Measurements from ENCODE around the gene PON3.
A peak's percentile ranks its signal among the peaks of the same experiment; 100 is the strongest.
"Not testable (repeated sequence)": the region's sequence is repeated elsewhere in the genome, so short reads cannot be mapped to it uniquely, and the experiment has no call there.

The PON3 gene

DNA sequence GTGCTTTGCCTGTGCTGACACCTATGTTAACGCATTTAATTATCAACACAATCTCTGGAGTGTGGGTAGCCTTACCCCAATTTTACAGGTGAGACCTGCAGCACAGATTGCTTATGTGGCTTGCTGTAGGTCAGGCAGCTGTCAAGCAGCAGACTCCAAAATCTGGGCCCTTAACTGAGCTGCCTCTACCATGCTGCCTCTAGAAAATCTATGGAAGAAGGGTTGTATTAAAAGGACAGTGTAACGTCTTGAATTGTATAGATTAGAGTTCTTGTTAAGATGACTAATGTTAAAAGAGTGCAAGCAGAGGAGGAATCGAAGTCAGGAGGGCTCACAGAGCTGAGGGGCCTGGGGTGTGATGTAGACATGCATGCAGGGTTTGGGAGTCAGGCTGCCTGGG, 1.2 kb upstream of the PON3 start:
- no peak overlapping the region for H3K4me3 Mint-ChIP-seq
- DNase-seq, result no peak
- H3K9me3 Mint-ChIP-seq, result no peaks in the 10 kb centered on the region
- H3K27ac Mint-ChIP-seq, result no peak overlapping the region
- H3K36me3 Mint-ChIP-seq (ENCODE audit: low read depth), result no peaks in the 10 kb centered on the region
- H3K27me3 Mint-ChIP-seq, result peaks cover 33% of the 10 kb centered on the region
- no peak for ATAC-seq
- H3K4me1 Mint-ChIP-seq, result peaks cover 4% of the 10 kb centered on the region

DNA sequence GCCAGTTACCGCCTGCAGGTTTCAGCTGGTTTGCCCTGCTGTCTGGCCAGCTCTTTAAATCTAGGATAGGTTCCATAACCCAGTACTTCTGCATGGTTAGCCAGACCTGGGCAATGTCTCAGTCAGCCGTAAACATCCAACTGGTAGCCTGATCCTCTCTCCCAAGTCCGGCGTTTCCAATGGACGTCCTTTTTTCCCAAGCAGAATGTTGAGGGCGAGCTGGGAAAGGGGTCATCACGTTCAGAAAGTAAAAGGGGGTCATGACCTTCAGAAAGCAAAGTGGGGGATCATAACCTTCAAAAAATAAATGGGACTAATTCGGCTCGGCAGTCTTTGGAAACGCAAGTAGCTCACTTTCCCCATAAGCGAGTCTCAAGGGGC, 430 bp downstream of the PON3 start:
- no peak for ATAC-seq
- Mint-ChIP-seq H3K27me3 (peaks cover 33% of the 10 kb centered on the region), H3K4me1 (peaks cover 4% of the 10 kb centered on the region), H3K9me3 (no peaks in the 10 kb centered on the region), H3K27ac (no peak overlapping the region), H3K36me3 (ENCODE audit: low read depth) (no peaks in the 10 kb centered on the region), H3K4me3 (peak overlapping the region; percentile 62)
- no peak for DNase-seq

DNA sequence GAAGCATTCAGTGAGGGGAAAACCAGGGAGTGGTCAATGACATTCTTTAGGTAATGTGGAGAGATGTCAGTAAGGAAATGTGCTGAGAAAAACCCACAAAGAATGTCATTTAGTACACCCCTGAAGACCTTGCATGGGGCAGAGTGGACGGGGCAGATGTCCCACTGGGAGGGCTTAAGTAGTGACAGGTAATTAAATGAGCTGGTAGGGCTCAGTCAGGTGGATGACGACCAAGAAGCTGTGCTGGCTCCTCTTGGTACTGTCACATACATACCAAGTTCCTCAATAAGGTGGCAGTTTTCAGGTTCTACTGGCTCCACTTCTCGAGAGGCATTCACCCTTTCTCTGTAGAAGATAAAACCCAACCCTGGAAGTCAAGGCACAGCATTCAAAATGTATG, 1.8 kb downstream of the PON3 start:
- Mint-ChIP-seq H3K36me3 (ENCODE audit: low read depth) (no peaks in the 10 kb centered on the region), H3K9me3 (no peaks in the 10 kb centered on the region), H3K27ac (no peak overlapping the region), H3K4me1 (peaks cover 4% of the 10 kb centered on the region), H3K4me3 (no peak overlapping the region), H3K27me3 (peaks cover 31% of the 10 kb centered on the region)
- DNase-seq (no peak), ATAC-seq (no peak)

DNA sequence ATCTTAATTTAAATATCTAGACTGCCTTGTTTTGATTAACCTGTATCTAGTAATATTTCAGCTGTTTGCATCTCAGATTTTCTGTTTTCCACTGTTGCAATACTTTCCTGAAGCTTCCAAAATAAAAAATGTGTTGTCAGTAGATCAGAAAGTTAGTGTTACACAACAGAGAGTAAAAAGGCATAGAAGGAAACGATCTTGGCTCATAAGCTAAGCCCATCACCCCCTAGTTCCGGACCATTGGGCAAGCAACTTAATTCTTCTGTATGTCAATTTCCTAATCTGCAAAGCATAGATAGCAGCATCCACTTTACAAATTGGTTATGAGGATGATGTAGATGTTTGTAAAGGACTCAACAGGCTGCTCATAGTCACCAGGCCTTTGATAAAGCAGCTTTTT, 4.4 kb downstream of the PON3 start:
- H3K4me3 Mint-ChIP-seq, result no peak overlapping the region
- no peak for DNase-seq
- no peaks in the 10 kb centered on the region for H3K36me3 Mint-ChIP-seq (ENCODE audit: low read depth)
- peaks cover 4% of the 10 kb centered on the region for H3K4me1 Mint-ChIP-seq
- peaks cover 6% of the 10 kb centered on the region for H3K9me3 Mint-ChIP-seq
- peaks cover 24% of the 10 kb centered on the region for H3K27me3 Mint-ChIP-seq
- no peak for ATAC-seq
- H3K27ac Mint-ChIP-seq, result no peak overlapping the region

DNA sequence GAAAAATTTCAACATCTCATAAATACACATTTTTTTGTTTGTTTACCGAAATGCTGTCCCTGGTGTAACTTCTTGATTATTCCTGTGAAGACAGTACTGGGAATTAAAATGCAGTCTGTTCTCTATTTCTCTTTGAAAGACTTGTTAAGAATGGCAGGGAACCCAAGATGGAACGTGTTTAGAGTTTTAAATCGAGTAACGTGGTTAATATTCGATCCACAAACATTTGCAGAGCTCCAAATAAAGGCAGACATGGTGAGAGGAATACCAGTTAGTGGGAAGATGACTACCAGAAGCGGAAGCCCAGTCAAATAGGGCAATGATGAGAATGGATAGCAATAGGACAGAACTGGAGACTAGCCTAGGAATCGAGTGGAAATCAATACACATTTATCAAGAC, 6.7 kb downstream of the PON3 start:
- peaks cover 6% of the 10 kb centered on the region for H3K9me3 Mint-ChIP-seq
- H3K4me1 Mint-ChIP-seq, result no peaks in the 10 kb centered on the region
- H3K27me3 Mint-ChIP-seq, result peaks cover 16% of the 10 kb centered on the region
- ATAC-seq, result no peak
- DNase-seq, result no peak
- H3K27ac Mint-ChIP-seq, result no peak overlapping the region
- no peaks in the 10 kb centered on the region for H3K36me3 Mint-ChIP-seq (ENCODE audit: low read depth)
- no peak overlapping the region for H3K4me3 Mint-ChIP-seq

DNA sequence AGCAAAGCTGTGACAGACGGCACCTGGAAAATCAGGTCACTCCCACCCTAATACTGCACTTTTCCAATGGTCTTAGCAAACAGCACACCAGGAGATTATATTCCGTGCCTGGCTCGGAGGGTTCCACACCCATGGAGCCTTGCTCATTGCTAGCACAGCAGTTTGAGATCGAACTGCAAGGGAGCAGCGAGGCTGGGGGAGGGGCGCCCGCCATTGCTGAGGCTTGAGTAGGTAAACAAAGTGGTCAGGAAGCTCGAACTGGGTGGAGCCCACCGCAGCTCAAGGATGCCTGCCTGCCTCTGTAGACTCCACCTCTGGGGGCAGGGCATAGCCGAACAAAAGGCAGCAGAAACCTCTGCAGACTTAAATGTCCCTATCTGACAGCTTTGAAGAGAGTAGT, 16.7 kb downstream of the PON3 start:
- DNase-seq; H3K4me3 Mint-ChIP-seq; H3K27me3 Mint-ChIP-seq; H3K27ac Mint-ChIP-seq; ATAC-seq; H3K4me1 Mint-ChIP-seq; H3K36me3 Mint-ChIP-seq (ENCODE audit: low read depth): not testable (repeated sequence)
- peaks cover 14% of the 10 kb centered on the region for H3K9me3 Mint-ChIP-seq

DNA sequence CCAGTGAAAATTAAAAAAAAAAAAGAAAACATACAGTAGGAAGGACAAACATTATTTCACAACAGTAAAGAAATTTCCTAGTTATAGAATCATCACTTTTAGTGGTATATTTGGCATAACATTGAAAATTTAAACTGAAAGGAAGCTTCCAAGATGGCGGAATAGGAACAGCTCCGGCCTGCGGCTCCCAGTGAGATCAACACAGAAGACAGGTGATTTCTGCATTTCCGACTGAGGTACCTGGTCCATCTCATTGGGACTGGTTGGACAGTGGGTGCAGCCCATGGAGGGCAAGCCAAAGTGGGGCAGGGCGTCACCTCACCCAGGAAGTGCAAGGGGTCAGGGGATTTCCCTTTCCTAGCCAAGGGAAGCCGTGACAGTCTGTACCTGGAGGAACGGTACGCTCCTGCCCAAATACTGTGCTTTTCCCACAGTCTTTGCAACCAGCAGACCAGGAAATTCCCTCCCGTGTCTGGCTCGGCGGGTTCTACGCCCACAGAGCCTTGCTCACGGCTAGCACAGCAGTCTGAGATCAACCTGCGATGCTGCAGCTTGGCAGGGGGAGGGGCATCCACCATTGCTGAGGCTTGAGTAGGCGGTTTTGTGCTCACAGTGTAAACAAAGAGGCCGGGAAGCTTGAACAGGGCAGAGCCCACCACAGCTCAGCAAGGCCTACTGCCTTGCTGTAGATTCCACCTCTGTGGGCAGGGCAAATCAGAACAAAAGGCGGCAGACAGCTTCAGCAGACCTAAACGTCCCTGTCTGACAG, 19.4 kb downstream of the PON3 start:
- ATAC-seq, result no peak
- peaks cover 7% of the 10 kb centered on the region for H3K27me3 Mint-ChIP-seq

DNA sequence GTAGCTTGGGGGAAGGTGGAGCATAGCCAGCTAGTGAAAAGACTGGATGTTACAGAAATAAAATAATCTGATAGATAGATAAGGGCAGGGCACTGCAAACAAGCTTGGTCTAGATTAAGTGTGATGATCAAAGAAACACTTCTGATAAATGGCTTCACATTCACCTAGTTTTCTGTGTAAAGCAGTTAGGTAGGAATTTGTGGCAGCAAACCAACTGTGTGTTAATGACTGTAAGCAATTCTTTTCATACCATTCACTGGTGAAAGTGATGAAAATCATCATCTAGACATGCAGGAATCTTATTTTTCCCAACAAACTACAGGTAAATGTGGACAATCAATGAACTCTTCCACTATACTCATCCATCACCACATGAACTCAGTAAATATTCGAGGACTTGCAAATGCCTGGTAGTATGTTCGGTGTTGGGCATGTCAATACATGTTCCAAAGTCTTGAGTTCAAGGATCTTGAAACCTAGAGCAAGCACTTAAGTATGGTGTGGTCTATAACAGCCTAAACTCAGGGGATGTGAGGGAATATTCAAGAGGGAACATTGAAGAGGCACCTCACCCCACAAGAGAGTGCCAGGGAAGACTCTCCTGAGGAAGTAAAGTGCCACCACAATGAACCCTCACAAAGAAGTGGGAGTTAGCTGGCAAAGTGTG, 20.5 kb downstream of the PON3 start:
- no peaks in the 10 kb centered on the region for H3K4me1 Mint-ChIP-seq
- DNase-seq (no peak), ATAC-seq (no peak)
- no peak overlapping the region for H3K4me3 Mint-ChIP-seq
- H3K9me3 Mint-ChIP-seq, result peaks cover 4% of the 10 kb centered on the region
- no peak overlapping the region for H3K27ac Mint-ChIP-seq
- peaks cover 7% of the 10 kb centered on the region for H3K27me3 Mint-ChIP-seq
- H3K36me3 Mint-ChIP-seq (ENCODE audit: low read depth), result no peaks in the 10 kb centered on the region

More for the DNA sequence above, 19.4 kb downstream of the PON3 start:
- Mint-ChIP-seq H3K36me3 (ENCODE audit: low read depth) (no peaks in the 10 kb centered on the region), H3K27ac (no peak overlapping the region), H3K4me1 (no peaks in the 10 kb centered on the region), H3K4me3 (no peak overlapping the region), H3K9me3 (peaks cover 6% of the 10 kb centered on the region)
- DNase-seq, result no peak

DNA sequence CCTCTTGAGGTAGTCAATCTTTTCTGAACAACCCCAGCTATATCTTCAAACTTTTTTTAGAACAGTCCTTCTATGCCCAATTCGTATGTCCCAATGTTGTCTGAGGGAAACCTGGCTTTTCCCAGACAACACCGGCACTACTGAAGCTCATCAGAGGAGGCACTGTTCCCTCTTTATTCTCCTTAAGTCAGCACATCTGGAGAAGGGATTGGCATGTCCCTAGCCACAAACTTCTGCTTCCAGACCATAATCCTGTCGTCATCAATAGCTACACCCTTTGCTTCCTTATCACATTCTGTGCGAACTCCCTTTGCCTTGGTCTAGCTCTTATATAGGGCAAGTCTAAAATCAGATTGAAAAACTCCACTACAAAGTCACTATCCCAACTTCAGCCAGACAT, 22.9 kb downstream of the PON3 start:
- Mint-ChIP-seq H3K9me3 (no peaks in the 10 kb centered on the region), H3K36me3 (ENCODE audit: low read depth) (no peaks in the 10 kb centered on the region), H3K4me1 (no peaks in the 10 kb centered on the region), H3K27ac (no peak overlapping the region), H3K4me3 (no peak overlapping the region), H3K27me3 (peaks cover 6% of the 10 kb centered on the region)
- no peak for ATAC-seq
- no peak for DNase-seq

DNA sequence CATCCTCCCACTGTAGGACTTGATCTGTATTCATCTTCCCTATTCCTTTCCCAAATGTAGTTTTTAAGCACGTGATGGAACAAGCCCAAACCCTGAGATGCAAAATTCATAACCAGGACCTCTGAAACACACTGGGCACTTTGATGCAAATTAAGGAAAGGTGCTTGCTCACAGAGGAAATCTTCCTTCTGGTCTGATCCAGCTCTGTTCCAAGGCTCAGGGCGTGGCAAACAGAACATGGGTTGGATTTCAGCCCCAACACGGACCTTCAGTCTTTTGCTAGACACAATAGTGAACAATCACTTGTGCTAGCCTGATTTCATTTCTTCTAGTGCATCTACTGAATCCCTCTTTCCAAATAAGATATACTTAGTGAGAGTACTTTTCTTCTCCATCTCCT, 27.9 kb downstream of the PON3 start:
- H3K9me3 Mint-ChIP-seq, result no peaks in the 10 kb centered on the region
- H3K27me3 Mint-ChIP-seq, result peaks cover 2% of the 10 kb centered on the region
- ATAC-seq, result no peak
- no peak overlapping the region for H3K27ac Mint-ChIP-seq
- no peak for DNase-seq
- H3K4me1 Mint-ChIP-seq, result no peaks in the 10 kb centered on the region
- no peaks in the 10 kb centered on the region for H3K36me3 Mint-ChIP-seq (ENCODE audit: low read depth)
- H3K4me3 Mint-ChIP-seq, result no peak overlapping the region

DNA sequence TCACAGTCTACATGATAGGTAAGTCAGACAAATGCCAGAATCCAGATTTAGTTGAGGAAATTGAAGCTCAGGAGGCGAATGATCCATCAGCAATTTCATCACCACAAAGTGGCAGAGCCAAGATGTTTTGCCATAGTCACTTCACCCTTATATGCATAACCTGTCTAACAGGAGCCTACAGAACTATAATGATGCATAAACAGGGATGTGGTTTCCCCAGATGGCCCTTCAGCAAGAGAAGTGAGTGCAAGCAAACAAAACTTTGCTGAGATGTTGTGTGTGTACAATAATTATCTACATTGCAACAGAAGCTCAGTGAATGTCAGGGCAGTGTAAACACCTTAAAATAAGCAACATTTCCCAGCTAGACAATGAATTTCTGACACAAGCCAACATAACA, 28.6 kb downstream of the PON3 start:
- Mint-ChIP-seq H3K27ac (no peak overlapping the region), H3K4me3 (no peak overlapping the region), H3K27me3 (peaks cover 2% of the 10 kb centered on the region), H3K9me3 (no peaks in the 10 kb centered on the region), H3K36me3 (ENCODE audit: low read depth) (no peaks in the 10 kb centered on the region), H3K4me1 (no peaks in the 10 kb centered on the region)
- DNase-seq (no peak), ATAC-seq (no peak)

DNA sequence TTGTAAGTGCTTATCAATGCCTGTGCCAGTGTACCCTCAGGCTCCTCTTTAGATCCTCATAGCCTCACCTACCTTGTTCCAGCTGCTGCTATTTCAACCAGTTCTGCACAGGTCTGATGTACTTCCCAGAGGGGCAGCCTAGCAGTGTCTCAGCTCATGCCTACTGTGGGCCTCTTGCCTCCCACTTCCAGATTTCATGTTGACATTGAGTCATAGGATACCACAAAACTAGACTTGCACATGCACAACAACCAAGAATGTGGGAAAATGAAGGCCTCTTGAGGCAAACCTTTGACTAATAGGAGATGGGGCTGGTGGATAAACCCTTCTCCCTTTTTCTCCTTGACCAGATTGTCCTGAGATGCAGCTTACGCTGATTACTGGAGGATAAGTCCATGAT, 31.0 kb downstream of the PON3 start:
- no peak for ATAC-seq
- no peaks in the 10 kb centered on the region for H3K4me1 Mint-ChIP-seq

DNA sequence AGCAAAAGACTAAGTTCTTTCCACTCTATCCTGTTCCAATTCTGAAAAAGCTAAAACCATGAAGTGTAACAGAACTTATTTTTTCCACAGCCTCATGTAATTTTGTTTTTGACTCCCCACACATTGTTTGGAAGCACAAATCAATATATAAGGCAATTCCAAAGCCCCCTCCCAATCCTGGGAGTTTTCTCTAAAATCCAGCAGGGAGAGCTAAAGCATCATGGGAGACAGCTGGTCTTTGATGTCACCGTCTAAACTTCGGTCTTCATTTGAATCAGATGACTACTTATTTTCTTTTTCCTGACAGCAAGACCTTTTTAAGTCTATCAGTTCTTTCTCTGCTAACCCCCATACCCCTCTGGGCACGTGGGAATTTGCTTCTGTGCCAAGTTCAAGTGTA, 38.6 kb downstream of the PON3 start:
- Mint-ChIP-seq H3K27me3 (no peaks in the 10 kb centered on the region), H3K27ac (no peak overlapping the region)

More for the DNA sequence above, 31.0 kb downstream of the PON3 start:
- Mint-ChIP-seq H3K36me3 (ENCODE audit: low read depth) (no peaks in the 10 kb centered on the region), H3K27me3 (peaks cover 1% of the 10 kb centered on the region), H3K4me3 (no peak overlapping the region), H3K27ac (no peak overlapping the region), H3K9me3 (no peaks in the 10 kb centered on the region)
- DNase-seq, result no peak

DNA sequence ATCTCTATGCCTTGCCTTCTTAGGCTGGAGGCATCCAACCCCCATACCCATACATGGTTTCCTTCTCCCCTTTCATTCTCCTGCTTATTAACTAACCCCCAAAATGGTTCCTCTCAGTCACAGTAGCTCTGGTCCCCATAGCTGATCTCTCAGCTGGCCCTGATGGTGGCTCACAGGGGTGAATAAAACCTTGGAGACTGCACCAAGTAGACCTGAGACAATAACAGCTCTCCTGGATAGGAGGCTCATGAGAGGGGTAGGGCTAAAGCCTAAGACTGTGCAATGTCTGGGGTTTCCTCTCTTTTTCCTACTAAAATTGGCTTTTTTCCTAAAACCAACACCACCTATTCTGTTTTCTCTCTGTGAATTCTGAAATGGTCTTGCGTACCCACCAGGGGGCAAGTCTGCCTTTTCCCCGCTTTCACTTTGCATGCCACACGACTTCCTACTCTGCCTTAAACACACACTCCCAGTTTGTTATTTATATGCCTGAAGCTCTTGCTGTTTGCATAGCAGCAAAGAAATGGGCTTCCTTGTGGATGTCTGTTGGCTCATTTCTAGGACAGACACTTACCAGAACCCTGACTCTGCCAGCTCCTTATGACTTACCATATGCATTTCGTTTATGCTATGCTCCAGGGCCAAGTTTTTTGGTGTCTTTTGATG, 53.4 kb downstream of the PON3 start:
- Mint-ChIP-seq H3K27ac (no peak overlapping the region), H3K9me3 (no peaks in the 10 kb centered on the region), H3K4me3 (no peak overlapping the region), H3K27me3 (peaks cover 2% of the 10 kb centered on the region), H3K36me3 (ENCODE audit: low read depth) (no peaks in the 10 kb centered on the region), H3K4me1 (no peaks in the 10 kb centered on the region)
- no peak for ATAC-seq
- DNase-seq, result no peak

More for the DNA sequence above, 38.6 kb downstream of the PON3 start:
- H3K4me3 Mint-ChIP-seq, result no peak overlapping the region
- DNase-seq (no peak), ATAC-seq (no peak)
- H3K4me1 Mint-ChIP-seq, result no peaks in the 10 kb centered on the region
- no peaks in the 10 kb centered on the region for H3K36me3 Mint-ChIP-seq (ENCODE audit: low read depth)
- peaks cover 5% of the 10 kb centered on the region for H3K9me3 Mint-ChIP-seq

DNA sequence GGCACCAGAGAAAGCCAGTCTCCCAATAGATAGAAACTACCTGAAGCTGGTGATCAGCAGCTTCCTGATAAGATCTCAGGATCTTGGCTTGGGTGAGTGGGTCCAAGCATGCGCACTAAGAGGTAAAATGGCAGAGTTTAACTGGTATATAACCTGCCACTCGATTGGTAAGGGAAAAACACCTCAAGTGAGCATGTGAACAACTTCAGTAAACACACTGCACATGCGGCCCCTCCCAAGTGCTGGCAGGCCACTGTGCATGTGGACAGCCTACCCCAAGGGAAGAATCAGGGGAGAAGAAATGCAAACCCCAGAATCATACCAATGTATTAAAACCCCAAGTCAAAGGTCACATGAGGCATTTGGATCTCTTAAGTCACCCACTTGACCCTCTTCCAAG, 54.1 kb downstream of the PON3 start:
- Mint-ChIP-seq H3K4me1 (no peaks in the 10 kb centered on the region), H3K27me3 (peaks cover 3% of the 10 kb centered on the region), H3K36me3 (ENCODE audit: low read depth) (no peaks in the 10 kb centered on the region), H3K4me3 (no peak overlapping the region), H3K27ac (no peak overlapping the region), H3K9me3 (no peaks in the 10 kb centered on the region)
- no peak for DNase-seq
- ATAC-seq, result no peak
